H1 (cell line): Measurements from ENCODE around the gene GRIP2. TPM values are rescaled to one million over a fixed set of nuclear protein-coding genes. Genes with fewer than 3 reads are reported as not detected.

ENCODE experiments used
- CTCF ChIA-PET: fragments of 300-600 bp; sonication (Branson Sonifier 250); formaldehyde crosslinking; loops from one replicate; lab custom pipeline; 2021; ENCODE audit not compliant: partially characterized antibody; lab: Charles Lee
- POLR2A ChIA-PET: fragments of 300-600 bp; sonication (Branson Sonifier 250); formaldehyde crosslinking; loops from one replicate; lab custom pipeline; 2021; ENCODE audit warnings: inconsistent platforms; ENCODE audit not compliant: partially characterized antibody; lab: Charles Lee
- DNase-seq, 2 experiments: peaks; one replicate each; pipeline versions ENCODE4 v3.0.0 to v3.0.0-alpha.2; 2010 to 2022; ENCODE audit warnings: low spot score in 2 of 2, low read depth in 1 of 2, mixed read lengths in 1 of 2
- FAIRE-seq: peaks from 2 replicates; lab custom pipeline; 2011; peaks lifted over from hg19 to GRCh38; lab: Jason Lieb, UNC
- H2AFZ ChIP-seq: 2 replicates; pipeline ENCODE4 v1.8.1; 2012; ENCODE audit warnings: low read length, inconsistent platforms
- H2AK5ac ChIP-seq: 2 replicates; pipeline ENCODE4 v1.6.1; 2013; ENCODE audit warnings: low read depth, low read length
- H2BK120ac ChIP-seq: replicated peaks from 2 replicates; pipeline ENCODE3; 2013; ENCODE audit warnings: low read depth, low read length, inconsistent platforms
- H2BK12ac ChIP-seq: 2 replicates; pipeline ENCODE4 v1.6.1; 2013; ENCODE audit warnings: low read depth, low read length
- H2BK15ac ChIP-seq: 2 replicates; pipeline ENCODE4 v1.6.1; 2013; ENCODE audit warnings: low read length
- H2BK20ac ChIP-seq: 2 replicates; pipeline ENCODE4 v1.6.1; 2013; ENCODE audit warnings: low read length
- H2BK5ac ChIP-seq: 2 replicates; pipeline ENCODE4 v1.6.1; 2013; ENCODE audit warnings: low read depth, low read length
- H3K14ac ChIP-seq: 2 replicates; pipeline ENCODE4 v1.6.1; 2013; ENCODE audit warnings: inconsistent platforms; ENCODE audit not compliant: insufficient read length
- H3K18ac ChIP-seq: 2 replicates; pipeline ENCODE4 v1.6.1; 2013; ENCODE audit warnings: low read length; ENCODE audit errors: extremely low read depth
- H3K23ac ChIP-seq: 2 replicates; pipeline ENCODE4 v1.6.1; 2013; ENCODE audit warnings: inconsistent platforms; ENCODE audit not compliant: insufficient read length
- H3K23me2 ChIP-seq: 2 replicates; pipeline ENCODE4 v1.6.1; 2013; ENCODE audit warnings: low read depth, low read length
- H3K27ac ChIP-seq: 2 replicates; pipeline ENCODE4 v1.6.1; 2011; ENCODE audit warnings: low read depth, low read length, inconsistent platforms
- H3K27me3 ChIP-seq, 4 experiments: replicated peaks in 1 of 4; 1 replicate in 1 of 4; 2 replicates in 3 of 4; pipeline versions ENCODE4 v1.6.1 to v1.8.1; 2011 to 2013; ENCODE audit warnings: low read length in 3 of 4, mild to moderate bottlenecking in 3 of 4, inconsistent platforms in 2 of 4, mixed read lengths in 2 of 4, moderate library complexity in 1 of 4; ENCODE audit not compliant: control insufficient read depth in 3 of 4, insufficient read depth in 3 of 4; ENCODE audit errors: extremely low read depth in 1 of 4
- H3K36me3 ChIP-seq, 4 experiments: 2 replicates each; pipeline versions ENCODE4 v1.6.1 to v1.8.1; 2011 to 2013; ENCODE audit warnings: mild to moderate bottlenecking in 4 of 4, low read length in 3 of 4, moderate library complexity in 2 of 4, control low read depth in 1 of 4, inconsistent platforms in 1 of 4; ENCODE audit not compliant: insufficient read depth in 4 of 4, control insufficient read depth in 2 of 4
- H3K4ac ChIP-seq: replicated peaks from 2 replicates; pipeline ENCODE3; 2013; ENCODE audit warnings: low read length, low read depth, mixed read lengths, inconsistent platforms; ENCODE audit not compliant: insufficient read length
- H3K4me1 ChIP-seq, 4 experiments: replicated peaks in 1 of 4; 1 replicate in 1 of 4; 2 replicates in 3 of 4; pipeline versions ENCODE4 v1.6.1 to v1.8.1; 2011 to 2013; ENCODE audit warnings: low read length in 3 of 4, inconsistent platforms in 2 of 4, mixed read lengths in 1 of 4; ENCODE audit not compliant: insufficient read depth in 4 of 4, control insufficient read depth in 3 of 4
- H3K4me2 ChIP-seq, 2 experiments: 2 replicates each; pipeline versions ENCODE4 v1.6.1 to v1.8.1; 2011 to 2013; ENCODE audit warnings: low read depth in 2 of 2, low read length in 2 of 2, control low read depth in 1 of 2, inconsistent platforms in 1 of 2, mild to moderate bottlenecking in 1 of 2; ENCODE audit not compliant: insufficient read depth in 1 of 2
- H3K4me3 ChIP-seq, 4 experiments: fragments of 200-600, 300-600 bp in 1 of 4; sonication (generic), shearing (Covaris generic), sonication (Bioruptor Twin) in 1 of 4; 2 replicates each; pipeline versions ENCODE4 v1.5.1 to v1.8.1; 2011 to 2016; ENCODE audit warnings: low read length in 4 of 4, low read depth in 3 of 4, control low read depth in 2 of 4, inconsistent platforms in 2 of 4, mild to moderate bottlenecking in 2 of 4, mixed read lengths in 1 of 4, moderate library complexity in 1 of 4; ENCODE audit not compliant: insufficient read depth in 2 of 4; ENCODE audit errors: extremely low read depth in 1 of 4
- H3K56ac ChIP-seq: replicated peaks from 2 replicates; pipeline ENCODE3; 2013; ENCODE audit warnings: low read depth, mild to moderate bottlenecking, mixed read lengths, low read length, inconsistent platforms; ENCODE audit not compliant: insufficient read length
- H3K79me1 ChIP-seq: 2 replicates; pipeline ENCODE4 v1.6.1; 2013; ENCODE audit warnings: low read depth, low read length, control low read depth
- H3K79me2 ChIP-seq, 2 experiments: 2 replicates each; pipeline versions ENCODE4 v1.6.1 to v1.8.1; 2012 to 2013; ENCODE audit warnings: low read length in 2 of 2, mild to moderate bottlenecking in 2 of 2, inconsistent platforms in 1 of 2; ENCODE audit not compliant: insufficient read depth in 2 of 2, control insufficient read depth in 1 of 2
- H3K9ac ChIP-seq, 4 experiments: replicated peaks in 1 of 4; 1 replicate in 1 of 4; 2 replicates in 3 of 4; pipeline versions ENCODE4 v1.6.1 to v1.8.1; 2011 to 2013; ENCODE audit warnings: low read depth in 3 of 4, low read length in 3 of 4, control low read depth in 2 of 4, mild to moderate bottlenecking in 2 of 4, moderate library complexity in 2 of 4, inconsistent platforms in 1 of 4; ENCODE audit errors: extremely low read depth in 1 of 4
- H3K9me3 ChIP-seq, 2 experiments: 2 replicates each; pipeline versions ENCODE4 v1.6.1 to v1.8.1; 2012 to 2013; ENCODE audit warnings: mild to moderate bottlenecking in 2 of 2, moderate library complexity in 2 of 2, control low read depth in 1 of 2, inconsistent platforms in 1 of 2, low read depth in 1 of 2, low read length in 1 of 2, mixed read lengths in 1 of 2; ENCODE audit not compliant: insufficient read depth in 2 of 2
- H4K20me1 ChIP-seq, 2 experiments: replicated peaks in 1 of 2; 2 replicates each; pipeline versions ENCODE3 to v1.8.1; 2011 to 2013; ENCODE audit warnings: inconsistent platforms in 2 of 2, low read length in 2 of 2, mild to moderate bottlenecking in 1 of 2; ENCODE audit not compliant: insufficient read depth in 2 of 2, control insufficient read depth in 1 of 2
- H4K5ac ChIP-seq: 2 replicates; pipeline ENCODE4 v1.6.1; 2013; ENCODE audit warnings: low read length, low read depth, mixed read lengths, inconsistent platforms; ENCODE audit not compliant: insufficient read length
- H4K8ac ChIP-seq: 2 replicates; pipeline ENCODE4 v1.8.0; 2013; ENCODE audit warnings: mild to moderate bottlenecking, moderate library complexity, low read length, inconsistent platforms; ENCODE audit not compliant: insufficient read depth; ENCODE audit errors: extremely low read depth
- H4K91ac ChIP-seq: replicated peaks from 2 replicates; pipeline ENCODE3; 2013; ENCODE audit warnings: low read length, mixed read lengths, inconsistent platforms; ENCODE audit not compliant: insufficient read length
- WGBS, 2 experiments: shearing (Covaris generic) in 1 of 2; methylation state at CpG; one replicate each; pipeline versions ENCODE4 v1.1.6 to v1.1.7; 2013 to 2015; ENCODE audit warnings: low lambda C conversion rate in 2 of 2, mixed read lengths in 2 of 2, inconsistent platforms in 1 of 2, low coverage in 1 of 2, missing lambda C conversion rate in 1 of 2; ENCODE audit not compliant: insufficient replicate concordance in 2 of 2, insufficient coverage in 1 of 2, insufficient read length in 1 of 2; ENCODE audit errors: extremely low coverage in 1 of 2, missing lambda C conversion rate in 1 of 2; 5-methylcytosine and 5-hydroxymethylcytosine counted together
- polyA plus RNA-seq, 7 experiments: library from polyadenylated mRNA; depleted of rRNA in 3 of 7; stranded (reverse) in 5 of 7; unstranded in 2 of 7; fragments of >200 nt in 5 of 7; fragments of 200-250 nt in 2 of 7; gene quantifications; 1 replicate in 5 of 7; 2 replicates in 1 of 7; 4 replicates in 1 of 7; pipeline versions ENCODE4 v1.2.1 to v1.2.3, GENCODE V29; 2011 to 2013; ENCODE audit warnings: missing spikeins in 2 of 7, mixed read lengths in 2 of 7
- total RNA-seq: library from RNA; stranded (reverse); fragmentation: NEBNext Ultra II Directional; extraction: Animal tissue kit (Norgen Biotek cat#: 25700); gene quantifications from 2 replicates; pipeline ENCODE4 v1.2.1, GENCODE V29; 2021

Gene GRIP2
- total and polyA plus RNA-seq, 2 of the 8 experiments (the other 6 are each of a cell fraction or from before 2014, with no cell fraction given), result 2.5 to 6.4 TPM

DNA sequence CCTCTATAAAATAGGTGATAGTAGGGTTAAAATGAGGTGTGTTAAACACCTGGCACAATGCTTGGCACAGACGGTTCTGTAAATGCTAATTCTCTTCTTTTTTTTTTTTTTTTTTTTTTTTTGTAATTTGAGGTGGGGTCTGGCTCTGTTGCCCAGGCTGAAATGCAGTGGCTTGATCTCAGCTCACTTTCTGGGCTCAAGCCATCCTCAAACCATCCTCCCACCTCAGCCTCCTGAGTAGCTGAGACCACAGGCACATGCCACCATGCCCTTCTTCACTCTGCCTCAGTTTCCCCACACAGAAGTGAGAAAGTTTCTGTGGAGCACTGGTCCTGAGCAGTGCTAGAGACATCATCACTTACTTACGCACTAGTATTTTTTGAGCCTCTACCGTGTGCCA lies 80.4 kb downstream of the GRIP2 start:
- Histone ChIP-seq H2AK5ac (no peak overlapping the region), H3K23ac (no peak overlapping the region)

More for the DNA sequence above, 80.4 kb downstream of the GRIP2 start:
- FAIRE-seq (no peak), DNase-seq (no peak)
- Histone ChIP-seq H4K91ac (no peak overlapping the region), H3K9me3 (no peaks in the 10 kb centered on the region), H2BK120ac (no peak overlapping the region), H3K4me1 (peaks cover 0 to 8% (median 5%) of the 10 kb centered on the region in 4 experiments; a peak in 5 of 7 replicates), H3K23me2 (no peaks in the 10 kb centered on the region), H3K79me2 (no peaks in the 10 kb centered on the region), H4K5ac (no peak overlapping the region), H3K4me2 (no peak overlapping the region), H2AFZ (no peak overlapping the region), H4K20me1 (peaks cover 6 to 19% of the 10 kb centered on the region in 2 experiments), H2BK5ac (no peak overlapping the region), H3K4ac (no peak overlapping the region), H3K9ac (no peak overlapping the region), H3K36me3 (peaks cover 18 to 53% (median 35%) of the 10 kb centered on the region in 4 experiments), H3K79me1 (peaks cover 3% of the 10 kb centered on the region; the same call in 1 of the 2 replicates), H2BK15ac (no peak overlapping the region), H3K18ac (no peak overlapping the region), H2BK12ac (no peak overlapping the region), H2BK20ac (no peak overlapping the region), H3K56ac (no peak overlapping the region), H3K27ac (no peak overlapping the region), H3K4me3 (no peak overlapping the region), H3K14ac (no peak overlapping the region), H4K8ac (no peak overlapping the region), H3K27me3 (no peaks in the 10 kb centered on the region; a peak in 1 of 7 replicates)
- ChIA-PET POLR2A (interaction anchor here (1.1 to 1.7 kb wide), 2 partner anchors 57 to 243 kb away, joined by 3 read pairs; partner anchors contain the start of gene SLC6A6), CTCF (interaction anchor here (1.6 to 4.9 kb wide), 5 partner anchors 55 to 199 kb away, joined by 4 to 49 read pairs (median 16); no protein-coding TSS in a partner anchor)
- WGBS, 2 experiments, result 72% methylated on average over 3 of the region's 3 CpGs; no CpG with 5 or more reads in 1 of the 2 experiments
